Type B pancreatic cell (in vitro differentiated cells): ENCODE measurements around the gene INF2. TPM values are rescaled to one million over a fixed set of nuclear protein-coding genes. Genes with fewer than 3 reads are reported as not detected.
"Not testable (repeated sequence)": the region's sequence is repeated elsewhere in the genome, so short reads cannot be mapped to it uniquely, and the experiment has no call there.

Source experiments
- DNase-seq: peaks from one replicate; pipeline ENCODE4 v3.0.0; 2021; ENCODE audit warnings: mixed read lengths; ENCODE audit not compliant: unreplicated experiment; ENCODE audit errors: extremely low spot score
- H3K27ac Mint-ChIP-seq: 2 replicates; pipeline ENCODE4 v1.8.0; 2021; ENCODE audit warnings: mild to moderate bottlenecking, mixed read lengths
- H3K27me3 Mint-ChIP-seq: 2 replicates; pipeline ENCODE4 v1.8.0; 2021; ENCODE audit warnings: mixed read lengths
- H3K36me3 Mint-ChIP-seq: 2 replicates; pipeline ENCODE4 v1.8.0; 2021; ENCODE audit warnings: mixed read lengths
- H3K4me1 Mint-ChIP-seq: one replicate; pipeline ENCODE4 v1.8.0; 2021; ENCODE audit warnings: mixed read lengths; ENCODE audit not compliant: unreplicated experiment
- H3K4me3 Mint-ChIP-seq: 2 replicates; pipeline ENCODE4 v1.8.0; 2021; ENCODE audit warnings: mild to moderate bottlenecking, mixed read lengths
- H3K9me3 Mint-ChIP-seq: 2 replicates; pipeline ENCODE4 v1.8.0; 2021; ENCODE audit warnings: mixed read lengths
- total RNA-seq: library from RNA; stranded (reverse); gene quantifications from 2 replicates; pipeline ENCODE4 v1.2.1, GENCODE V29; 2021; ENCODE audit warnings: low replicate concordance
- TF ChIP-seq, protein P1 (sequence below): fragments of 200-600 bp; sonication (generic); conservative IDR thresholded peaks from 2 replicates; pipeline ENCODE4 v1.5.0; 2021; ENCODE audit warnings: antibody characterized with exemption, mild to moderate bottlenecking

The INF2 gene
- total RNA-seq, 1 donor from 2014 or later: 45.6 TPM

DNA sequence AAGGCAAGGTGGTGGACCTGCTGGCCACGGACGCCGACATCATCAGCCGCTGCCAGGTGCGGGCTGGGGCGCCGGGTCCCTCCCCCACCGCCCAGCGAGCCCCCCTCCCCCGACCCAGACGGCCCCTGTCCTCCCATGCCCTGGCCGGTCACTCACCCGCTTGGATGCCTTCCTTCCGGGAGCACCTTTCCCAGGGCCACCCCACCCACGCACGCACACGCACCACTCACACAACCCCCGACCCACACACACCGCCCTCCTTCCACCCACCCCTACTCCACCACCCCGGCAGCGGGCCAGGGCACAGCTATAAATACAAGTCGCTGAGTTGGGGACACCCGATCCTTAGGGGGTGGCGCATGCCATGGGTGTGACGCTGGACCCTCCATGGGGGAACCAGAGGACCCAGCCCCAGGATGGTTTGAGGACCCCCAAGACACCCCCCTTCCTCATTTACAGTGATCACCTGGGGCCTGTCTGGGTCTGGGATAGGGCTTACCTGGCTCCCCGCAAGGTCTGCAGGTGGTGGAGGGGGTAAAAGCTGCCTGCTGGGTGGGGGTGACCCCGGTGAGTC is 35.1 kb downstream of the INF2 start:
- TF ChIP-seq, protein P1, sequence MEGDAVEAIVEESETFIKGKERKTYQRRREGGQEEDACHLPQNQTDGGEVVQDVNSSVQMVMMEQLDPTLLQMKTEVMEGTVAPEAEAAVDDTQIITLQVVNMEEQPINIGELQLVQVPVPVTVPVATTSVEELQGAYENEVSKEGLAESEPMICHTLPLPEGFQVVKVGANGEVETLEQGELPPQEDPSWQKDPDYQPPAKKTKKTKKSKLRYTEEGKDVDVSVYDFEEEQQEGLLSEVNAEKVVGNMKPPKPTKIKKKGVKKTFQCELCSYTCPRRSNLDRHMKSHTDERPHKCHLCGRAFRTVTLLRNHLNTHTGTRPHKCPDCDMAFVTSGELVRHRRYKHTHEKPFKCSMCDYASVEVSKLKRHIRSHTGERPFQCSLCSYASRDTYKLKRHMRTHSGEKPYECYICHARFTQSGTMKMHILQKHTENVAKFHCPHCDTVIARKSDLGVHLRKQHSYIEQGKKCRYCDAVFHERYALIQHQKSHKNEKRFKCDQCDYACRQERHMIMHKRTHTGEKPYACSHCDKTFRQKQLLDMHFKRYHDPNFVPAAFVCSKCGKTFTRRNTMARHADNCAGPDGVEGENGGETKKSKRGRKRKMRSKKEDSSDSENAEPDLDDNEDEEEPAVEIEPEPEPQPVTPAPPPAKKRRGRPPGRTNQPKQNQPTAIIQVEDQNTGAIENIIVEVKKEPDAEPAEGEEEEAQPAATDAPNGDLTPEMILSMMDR: no peak
- Mint-ChIP-seq H3K9me3 (no peaks in the 10 kb centered on the region), H3K36me3 (no peaks in the 10 kb centered on the region), H3K27me3 (peaks cover 9% of the 10 kb centered on the region), H3K4me3 (peak overlapping the region; percentile 20), H3K27ac (no peak overlapping the region), H3K4me1 (peaks cover 9% of the 10 kb centered on the region)
- no peak for DNase-seq

DNA sequence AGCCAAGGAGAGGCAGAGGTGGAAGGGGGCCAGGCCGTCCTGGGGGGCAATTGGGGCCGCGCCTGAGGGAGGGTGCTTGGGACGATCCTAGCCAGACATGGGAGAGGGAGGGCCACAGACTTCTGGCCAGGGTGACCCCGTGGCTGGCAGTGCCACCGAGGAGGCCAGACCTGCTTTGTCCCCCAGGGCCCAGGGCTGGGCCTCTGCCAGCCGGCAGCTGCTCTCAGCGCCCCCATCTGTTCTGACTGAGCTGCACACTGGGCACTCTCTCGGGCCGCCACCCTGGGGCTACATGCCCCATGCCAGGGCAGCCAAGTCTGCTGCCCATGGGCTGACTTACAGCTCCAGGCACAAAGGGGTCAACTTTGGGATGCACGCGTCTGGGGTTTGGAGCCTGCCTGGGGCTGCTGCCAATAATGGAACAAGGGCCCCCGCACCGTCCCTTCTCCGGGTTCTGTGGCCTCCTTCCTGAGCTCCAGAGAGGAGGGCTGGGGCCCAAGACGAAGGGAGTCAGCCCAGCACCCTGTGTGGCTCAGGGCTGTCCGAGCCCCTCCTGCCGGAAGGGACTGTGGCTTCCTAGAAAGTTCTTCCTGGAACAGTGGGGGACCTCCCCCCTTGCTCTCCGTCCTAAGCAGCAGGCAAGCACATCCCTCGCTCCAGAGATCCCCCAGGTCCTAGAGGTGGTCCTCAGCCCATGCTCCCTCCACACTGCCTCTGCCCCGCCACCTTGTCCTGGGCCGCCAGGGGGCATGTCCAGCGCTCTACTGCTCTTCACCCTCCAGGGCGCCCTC is 35.8 kb downstream of the INF2 start:
- peaks cover 9% of the 10 kb centered on the region for H3K27me3 Mint-ChIP-seq
- peak overlapping the region; percentile 31 for H3K27ac Mint-ChIP-seq

DNA sequence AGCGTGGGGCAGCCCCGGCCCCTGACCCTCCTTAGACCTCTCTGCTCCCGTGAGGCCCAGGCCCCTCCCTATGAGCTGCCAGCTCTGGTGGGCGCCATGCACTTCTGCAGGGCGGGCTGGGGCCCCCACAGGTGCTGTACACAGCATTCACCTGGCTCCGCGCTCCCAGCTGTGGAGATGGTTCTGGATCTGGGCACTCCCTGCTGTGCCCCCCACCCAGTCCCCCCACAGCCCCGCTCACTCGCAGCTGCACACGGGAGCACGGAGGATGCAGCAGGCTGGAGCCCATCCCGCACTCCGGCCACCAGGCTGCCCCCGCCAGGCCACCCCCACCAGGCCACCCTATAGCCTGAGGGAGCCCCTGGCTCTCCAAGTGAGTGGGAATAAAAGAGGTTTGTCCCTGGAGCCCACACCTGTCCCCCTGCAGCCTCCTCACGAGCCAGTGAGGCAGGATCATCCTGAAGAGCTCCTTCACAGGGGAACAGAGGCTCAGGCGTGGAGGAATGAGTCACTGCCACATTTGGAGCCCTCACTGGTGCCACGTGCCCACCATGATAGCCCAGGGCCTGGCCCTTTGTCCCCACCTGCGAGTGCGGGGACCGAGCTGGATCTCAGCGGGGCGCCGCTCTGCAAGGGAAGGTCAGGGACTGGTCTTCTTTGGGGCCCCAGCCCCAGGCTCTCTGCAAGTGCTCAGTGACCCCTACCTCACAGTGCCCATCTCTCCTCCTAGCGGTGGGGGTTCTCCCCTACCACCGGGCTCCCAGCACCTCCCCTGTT is 36.5 kb downstream of the INF2 start:
- Mint-ChIP-seq H3K36me3 (no peaks in the 10 kb centered on the region), H3K27ac (no peak overlapping the region), H3K27me3 (peaks cover 9% of the 10 kb centered on the region), H3K9me3 (no peaks in the 10 kb centered on the region), H3K4me1 (peaks cover 4% of the 10 kb centered on the region), H3K4me3 (peak overlapping the region; percentile 79)
- TF ChIP-seq, protein P1: peak; percentile 12
- no peak for DNase-seq

More for the DNA sequence above, 35.8 kb downstream of the INF2 start:
- TF ChIP-seq, protein P1: peak; percentile 57
- Mint-ChIP-seq H3K4me3 (peak overlapping the region; percentile 79), H3K4me1 (peaks cover 4% of the 10 kb centered on the region), H3K9me3 (no peaks in the 10 kb centered on the region), H3K36me3 (no peaks in the 10 kb centered on the region)
- no peak for DNase-seq

DNA sequence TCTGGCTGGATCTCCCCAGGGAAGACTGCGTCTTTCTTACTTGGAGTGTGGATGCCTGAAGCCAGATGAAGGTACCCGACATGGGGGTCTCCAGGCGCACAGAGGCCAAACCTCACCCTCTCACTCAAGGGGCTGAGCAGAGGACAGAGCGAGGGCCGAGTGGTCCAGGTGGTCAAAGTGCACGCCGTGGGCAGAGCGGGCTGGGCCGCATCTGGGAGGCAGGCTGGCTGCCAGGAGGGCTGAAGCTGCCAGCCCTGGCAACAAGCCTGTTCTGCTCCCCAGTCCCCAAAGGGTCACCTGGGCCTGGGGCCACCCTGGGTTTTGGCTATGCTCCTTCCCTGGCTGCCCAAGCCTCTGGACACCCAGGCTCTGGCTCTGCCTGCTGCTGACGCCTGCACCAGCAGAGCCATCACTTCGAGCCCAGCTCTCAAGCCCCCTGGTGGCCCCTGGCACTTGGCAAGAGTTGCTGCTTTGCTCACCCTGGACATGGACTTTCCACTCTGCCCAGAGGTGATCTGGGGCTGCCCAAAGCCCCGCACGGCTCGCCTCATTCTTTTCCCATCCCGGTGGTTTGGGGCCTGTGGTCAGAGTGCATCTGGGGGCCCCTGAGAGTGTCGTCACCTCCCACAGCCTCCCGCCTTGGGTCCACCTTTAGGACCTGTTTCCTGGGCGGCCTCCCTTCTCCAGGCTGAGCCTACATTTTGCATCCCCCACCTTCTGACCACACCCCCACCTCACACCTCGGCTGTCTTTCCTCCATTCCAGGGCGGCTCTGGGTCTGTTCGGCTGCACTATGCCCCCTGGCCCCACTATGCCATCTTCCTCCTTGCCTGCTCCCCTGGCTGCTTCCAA is 37.4 kb downstream of the INF2 start:
- Mint-ChIP-seq H3K27ac (no peak overlapping the region), H3K27me3 (peaks cover 9% of the 10 kb centered on the region), H3K9me3 (no peaks in the 10 kb centered on the region), H3K4me1 (peaks cover 4% of the 10 kb centered on the region), H3K36me3 (no peaks in the 10 kb centered on the region), H3K4me3 (no peak overlapping the region)
- no peak for DNase-seq
- TF ChIP-seq, protein P1: peak; percentile 42

DNA sequence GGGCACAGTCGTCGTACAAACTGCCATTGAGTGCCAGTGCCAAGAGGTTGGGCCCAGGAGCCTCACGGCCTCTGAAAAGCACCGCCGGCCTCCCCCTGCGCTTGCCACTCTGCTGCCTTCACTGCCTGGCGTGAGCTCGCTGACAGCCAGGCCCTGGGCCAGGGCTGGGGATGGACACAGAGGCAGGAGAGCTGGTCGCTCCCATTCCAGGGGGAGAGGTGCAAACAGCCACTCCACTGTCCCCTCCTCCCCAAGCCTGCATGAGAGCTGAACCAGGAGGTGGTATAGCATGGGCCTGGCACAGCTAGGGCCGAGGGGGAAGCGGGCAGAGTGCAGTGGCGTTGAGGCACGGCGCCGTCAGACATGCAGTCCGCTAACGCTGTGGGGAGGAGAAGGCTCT is 39.2 kb downstream of the INF2 start:
- TF ChIP-seq, protein P1: no peak
- H3K4me3 Mint-ChIP-seq: no peak overlapping the region
- H3K4me1 Mint-ChIP-seq: peaks cover 4% of the 10 kb centered on the region
- no peak overlapping the region for H3K27ac Mint-ChIP-seq
- no peaks in the 10 kb centered on the region for H3K36me3 Mint-ChIP-seq
- H3K9me3 Mint-ChIP-seq: no peaks in the 10 kb centered on the region
- H3K27me3 Mint-ChIP-seq: peaks cover 9% of the 10 kb centered on the region
- DNase-seq: no peak

DNA sequence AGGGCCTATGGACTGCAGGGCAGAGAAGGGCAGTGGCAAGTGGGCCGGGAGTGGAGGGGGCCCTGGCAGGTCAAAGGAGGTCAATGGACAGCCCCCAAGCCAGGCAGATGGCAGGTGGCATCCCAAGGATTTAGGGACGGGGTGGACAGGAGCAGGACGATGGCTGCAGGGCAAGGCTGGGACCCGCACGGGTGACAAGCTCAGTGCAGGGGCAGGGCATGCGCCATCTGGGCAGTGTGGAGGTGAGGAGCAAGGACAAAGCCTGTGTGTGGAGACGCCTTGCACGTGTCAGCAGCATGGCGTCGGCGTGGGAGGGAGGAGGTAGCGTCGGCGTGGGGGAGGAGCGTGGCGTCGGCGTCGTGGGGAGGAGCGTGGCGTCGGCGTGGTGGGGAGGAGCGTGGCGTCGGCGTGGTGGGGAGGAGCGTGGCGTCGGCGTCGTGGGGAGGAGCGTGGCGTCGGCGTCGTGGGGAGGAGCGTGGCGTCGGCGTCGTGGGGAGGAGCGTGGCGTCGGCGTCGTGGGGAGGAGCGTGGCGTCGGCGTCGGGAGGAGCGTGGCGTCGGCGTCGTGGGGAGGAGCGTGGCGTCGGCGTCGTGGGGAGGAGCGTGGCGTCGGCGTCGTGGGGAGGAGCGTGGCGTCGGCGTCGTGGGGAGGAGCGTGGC is 39.9 kb downstream of the INF2 start:
- not testable (repeated sequence) for H3K9me3 Mint-ChIP-seq
- H3K27ac Mint-ChIP-seq: peak overlapping the region; percentile 34

More for the DNA sequence above, 39.9 kb downstream of the INF2 start:
- not testable (repeated sequence) for DNase-seq, H3K4me3 Mint-ChIP-seq, H3K4me1 Mint-ChIP-seq, H3K27me3 Mint-ChIP-seq, H3K36me3 Mint-ChIP-seq
